ENCODE measurements around the gene RMND5A. TPM values are rescaled to one million over a fixed set of nuclear protein-coding genes. Genes with fewer than 3 reads are reported as not detected.

Gene RMND5A
- total RNA-seq, 1 donor from 2014 or later, result 32.1 TPM

DNA sequence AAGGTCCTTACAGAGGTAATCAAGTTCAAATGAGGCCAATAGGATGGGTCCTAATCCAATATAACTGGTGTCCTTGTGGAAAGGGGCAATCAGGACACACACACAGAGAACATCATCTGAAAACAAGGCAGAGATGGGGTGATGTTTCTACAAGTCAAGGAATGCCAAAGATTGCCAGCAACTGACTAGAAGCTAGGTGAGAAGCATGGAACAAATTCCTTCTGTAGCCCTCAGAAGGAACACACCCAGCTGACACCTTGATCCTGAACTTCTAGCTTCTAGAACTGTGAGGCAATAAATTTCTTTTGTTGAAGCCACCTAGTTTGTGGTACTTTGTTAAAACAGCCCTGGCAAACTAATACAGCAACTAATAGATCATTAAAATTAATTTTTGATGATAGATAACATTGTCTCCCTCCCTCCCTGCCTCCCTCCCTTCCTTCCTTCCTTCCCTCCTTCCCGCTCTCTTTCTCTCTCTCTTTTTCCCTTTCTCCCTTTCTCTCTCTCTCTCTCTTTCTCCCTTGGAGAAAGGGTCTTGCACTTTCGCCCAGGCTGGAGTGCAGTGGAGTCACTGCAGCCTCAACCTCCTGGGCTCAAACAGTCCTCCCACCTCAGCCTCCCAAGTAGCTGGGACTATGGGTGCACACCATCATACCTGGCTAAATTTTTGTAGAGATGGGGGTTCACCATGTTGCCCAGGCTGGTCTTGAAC is 80.9 kb downstream of the RMND5A start:
- TF ChIP-seq, protein P1, sequence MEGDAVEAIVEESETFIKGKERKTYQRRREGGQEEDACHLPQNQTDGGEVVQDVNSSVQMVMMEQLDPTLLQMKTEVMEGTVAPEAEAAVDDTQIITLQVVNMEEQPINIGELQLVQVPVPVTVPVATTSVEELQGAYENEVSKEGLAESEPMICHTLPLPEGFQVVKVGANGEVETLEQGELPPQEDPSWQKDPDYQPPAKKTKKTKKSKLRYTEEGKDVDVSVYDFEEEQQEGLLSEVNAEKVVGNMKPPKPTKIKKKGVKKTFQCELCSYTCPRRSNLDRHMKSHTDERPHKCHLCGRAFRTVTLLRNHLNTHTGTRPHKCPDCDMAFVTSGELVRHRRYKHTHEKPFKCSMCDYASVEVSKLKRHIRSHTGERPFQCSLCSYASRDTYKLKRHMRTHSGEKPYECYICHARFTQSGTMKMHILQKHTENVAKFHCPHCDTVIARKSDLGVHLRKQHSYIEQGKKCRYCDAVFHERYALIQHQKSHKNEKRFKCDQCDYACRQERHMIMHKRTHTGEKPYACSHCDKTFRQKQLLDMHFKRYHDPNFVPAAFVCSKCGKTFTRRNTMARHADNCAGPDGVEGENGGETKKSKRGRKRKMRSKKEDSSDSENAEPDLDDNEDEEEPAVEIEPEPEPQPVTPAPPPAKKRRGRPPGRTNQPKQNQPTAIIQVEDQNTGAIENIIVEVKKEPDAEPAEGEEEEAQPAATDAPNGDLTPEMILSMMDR (IDR thresholded peaks at IDR 0.05), result no peak
- DNase-seq, result no peak
- Histone ChIP-seq H3K9me3 (peaks cover 13% of the 10 kb centered on the region), H3K27me3 (ENCODE audit: low read depth) (no peaks in the 10 kb centered on the region), H3K4me1 (no peaks in the 10 kb centered on the region), H3K27ac (no peak overlapping the region), H3K36me3 (no peaks in the 10 kb centered on the region), H3K4me3 (no peak overlapping the region)
- ATAC-seq, result no peak
- intact Hi-C loops (cut with DNase I), result no loop called here

DNA sequence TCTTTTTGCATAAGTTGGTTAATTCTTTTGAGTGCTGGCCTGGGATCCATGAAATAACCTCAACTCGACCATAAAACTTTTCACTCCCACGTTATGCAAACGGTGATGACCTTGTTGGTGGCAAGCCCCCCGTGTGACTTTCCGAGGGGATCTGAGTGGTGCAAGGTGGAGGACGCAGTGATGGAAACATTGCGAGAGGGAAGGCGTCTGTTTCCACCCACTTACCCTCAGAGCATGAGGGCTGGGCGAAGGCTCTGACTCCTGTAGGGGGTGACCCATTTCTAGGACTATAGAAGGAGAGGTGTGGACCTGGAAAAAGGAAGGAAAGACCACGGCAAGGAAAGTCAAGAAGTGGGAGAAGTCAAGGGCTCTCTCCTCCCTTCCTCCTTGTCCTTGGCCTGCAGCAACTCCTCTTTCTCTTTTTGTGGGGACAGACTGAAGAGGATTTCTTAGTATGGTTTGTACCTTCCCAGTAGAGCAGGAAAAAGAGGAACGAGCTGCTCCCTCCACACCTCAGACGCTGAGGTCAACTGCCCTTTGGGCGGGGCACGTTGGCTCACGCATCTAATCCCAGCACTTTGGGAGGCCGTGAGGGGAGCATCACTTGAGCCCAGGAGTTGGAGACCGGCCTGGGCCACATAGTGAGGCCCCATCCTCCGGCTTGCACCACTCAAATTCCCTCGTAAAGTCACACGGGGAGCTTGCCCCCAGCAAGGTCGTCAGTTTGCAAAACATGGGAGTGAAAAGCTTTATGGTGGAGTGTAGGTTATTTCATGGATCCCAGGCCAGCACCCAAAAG is 86.2 kb downstream of the RMND5A start:
- no peak for ATAC-seq
- H3K9me3 ChIP-seq, result no peaks in the 10 kb centered on the region
- H3K4me1 ChIP-seq, result peaks cover 20% of the 10 kb centered on the region
- H3K36me3 ChIP-seq, result no peaks in the 10 kb centered on the region
- H3K27me3 ChIP-seq (ENCODE audit: low read depth), result peaks cover 38% of the 10 kb centered on the region
- no peak overlapping the region for H3K27ac ChIP-seq
- TF ChIP-seq, protein P1 (IDR thresholded peaks at IDR 0.05), result no peak
- no peak for DNase-seq
- intact Hi-C loops (cut with DNase I), result no loop called here
- no peak overlapping the region for H3K4me3 ChIP-seq

DNA sequence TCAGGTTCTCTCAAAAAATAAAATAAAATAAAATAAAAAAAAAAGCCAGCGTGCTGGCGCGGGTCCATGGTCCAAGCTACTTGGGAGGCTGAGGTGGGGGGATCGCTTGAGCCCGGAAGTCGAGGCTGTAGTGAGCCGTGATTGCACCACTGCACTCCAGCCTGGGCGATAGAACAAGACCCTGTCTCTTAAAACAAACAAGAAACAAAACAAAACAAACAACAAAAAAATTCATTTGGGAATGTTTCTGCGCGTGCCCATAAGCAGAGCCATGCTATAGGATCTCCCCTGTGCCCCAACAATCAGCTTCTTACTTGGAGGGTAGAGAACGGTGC is 87.0 kb downstream of the RMND5A start:
- peak overlapping the region; percentile 51 for H3K4me3 ChIP-seq
- TF ChIP-seq, protein P1 (IDR thresholded peaks at IDR 0.05), result no peak
- intact Hi-C loops (cut with DNase I), result no loop called here
- H3K9me3 ChIP-seq, result no peaks in the 10 kb centered on the region
- no peaks in the 10 kb centered on the region for H3K36me3 ChIP-seq
- peaks cover 45% of the 10 kb centered on the region for H3K27me3 ChIP-seq (ENCODE audit: low read depth)
- no peak for DNase-seq
- H3K27ac ChIP-seq, result no peak overlapping the region
- ATAC-seq, result no peak
- H3K4me1 ChIP-seq, result peaks cover 20% of the 10 kb centered on the region

DNA sequence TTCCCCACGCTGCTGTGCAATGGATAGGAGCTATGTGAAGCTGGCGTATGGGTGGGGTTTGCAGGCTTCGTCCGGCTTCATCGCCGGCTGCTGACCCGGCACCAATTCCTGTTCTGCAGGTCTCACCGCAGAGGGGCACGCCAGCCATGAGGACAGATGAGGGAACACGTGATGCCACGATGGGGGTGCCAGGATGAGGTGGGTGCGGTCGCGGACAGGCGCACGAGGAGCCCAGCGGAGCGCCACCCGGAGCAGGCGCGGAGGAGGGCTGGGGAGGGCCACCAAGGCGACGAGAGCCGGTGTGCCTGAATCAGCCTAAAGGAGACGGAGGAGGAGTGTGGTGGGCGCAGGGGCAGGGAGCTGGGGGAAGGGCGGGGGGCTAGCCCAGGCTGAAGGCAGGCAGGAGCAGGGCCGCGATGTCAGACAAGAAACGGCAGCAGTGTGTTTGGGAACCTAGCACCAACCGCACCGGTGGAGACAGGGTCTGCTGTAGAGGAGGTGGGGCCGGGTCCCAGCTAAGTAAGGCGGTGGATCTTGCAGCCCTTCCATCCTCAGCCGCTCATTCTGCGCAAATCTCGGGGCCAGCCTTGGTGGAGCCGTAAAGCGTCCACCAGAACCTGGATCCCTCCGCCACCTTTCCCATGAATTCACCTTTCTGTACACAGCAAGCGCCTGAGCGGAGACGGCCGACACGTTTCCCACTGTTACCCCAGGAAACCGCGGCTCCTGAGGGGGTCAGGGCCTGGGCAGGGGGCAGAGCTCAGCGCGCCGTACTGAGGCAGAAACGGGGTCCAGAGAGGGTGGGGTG is 87.6 kb downstream of the RMND5A start:
- peak overlapping the region; percentile 51 for H3K4me3 ChIP-seq
- H3K27ac ChIP-seq, result no peak overlapping the region
- H3K9me3 ChIP-seq, result no peaks in the 10 kb centered on the region
- peaks cover 20% of the 10 kb centered on the region for H3K4me1 ChIP-seq
- intact Hi-C loops (cut with DNase I), result no loop called here
- DNase-seq (peak; percentile 64), ATAC-seq (peak; percentile 68 to 69)
- peaks cover 51% of the 10 kb centered on the region for H3K27me3 ChIP-seq (ENCODE audit: low read depth)
- TF ChIP-seq, protein P1 (IDR thresholded peaks at IDR 0.05), result no peak
- H3K36me3 ChIP-seq, result no peaks in the 10 kb centered on the region

DNA sequence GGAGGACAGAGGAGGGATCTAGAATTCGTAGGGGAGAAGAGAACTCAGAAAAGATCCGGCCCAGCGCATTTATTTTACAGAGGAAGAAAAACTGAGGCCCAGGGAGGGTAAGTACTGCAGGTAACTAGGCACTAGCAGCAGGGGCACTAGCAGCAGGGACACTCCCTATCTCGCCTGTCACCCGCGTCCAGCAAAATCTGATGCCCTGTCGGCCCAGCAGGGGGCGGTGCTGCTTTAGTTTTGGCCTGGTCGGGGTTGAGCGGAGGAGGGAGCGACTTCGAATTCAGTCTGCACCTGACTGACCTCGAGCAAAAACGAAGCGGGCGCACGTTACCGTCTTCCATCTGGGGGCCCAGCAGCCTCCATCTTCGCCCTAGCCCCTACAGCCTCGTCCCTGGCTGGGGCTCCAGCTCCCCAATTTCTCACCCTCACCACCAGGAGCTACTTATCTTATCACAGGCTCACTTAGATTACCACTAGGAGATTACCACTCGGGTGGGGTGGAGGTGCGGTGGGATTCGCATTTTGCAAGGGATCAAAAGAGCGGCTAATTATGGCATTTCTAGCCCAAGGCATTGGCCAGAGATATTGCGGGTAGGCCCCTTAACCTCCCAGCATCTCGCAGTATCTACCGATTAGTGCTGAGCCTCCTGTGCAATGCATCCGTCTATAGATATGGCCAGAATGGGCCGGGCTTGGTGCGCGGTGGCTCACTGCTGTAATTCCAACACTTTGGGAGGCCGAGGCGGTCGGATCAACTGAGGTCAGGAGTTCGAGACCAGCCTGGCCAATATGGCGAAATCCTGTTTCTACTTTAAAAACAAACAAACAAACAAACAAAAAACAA is 88.4 kb downstream of the RMND5A start:
- TF ChIP-seq, protein P1 (IDR thresholded peaks at IDR 0.05), result peak; percentile 92
- Histone ChIP-seq H3K4me1 (peaks cover 20% of the 10 kb centered on the region), H3K27me3 (ENCODE audit: low read depth) (peaks cover 57% of the 10 kb centered on the region), H3K4me3 (peak overlapping the region; percentile 51), H3K9me3 (no peaks in the 10 kb centered on the region), H3K36me3 (no peaks in the 10 kb centered on the region), H3K27ac (no peak overlapping the region)
- peak; percentile 88 for DNase-seq
- ATAC-seq, result peak; percentile 97
- intact Hi-C loops (cut with DNase I), result no loop called here

Data from lower lobe of right lung (tissue), 2 donors.